RWPE1 (cell line): ENCODE results near the gene GALK1.

Source experiments
- CTCF ChIA-PET: fragments of 350-600 bp; sonication (Branson Sonifier 250); formaldehyde crosslinking; extraction: SDS; loops from one replicate; lab custom pipeline; 2021; lab: Yijun Ruan, JAX
- POLR2A ChIA-PET: fragments of 400-600 bp; formaldehyde crosslinking; extraction: SDS; loops from one replicate; lab custom pipeline; 2020; ENCODE audit warnings: antibody characterized with exemption; ENCODE audit not compliant: low non-redundant PET; lab: Yijun Ruan, JAX
- DNase-seq: peaks from one replicate; pipeline ENCODE4 v3.0.0; 2012; ENCODE audit warnings: low spot score
- H3K27ac ChIP-seq: fragments of 450-650 bp; 2 replicates; pipeline ENCODE4 v1.5.1; 2017
- CTCF ChIP-seq: fragments of 450-650 bp; conservative IDR thresholded peaks from 2 replicates; pipeline ENCODE4 v1.5.1; 2017; ENCODE audit warnings: low read depth, mild to moderate bottlenecking

The GALK1 gene

GRCh38 chr17:75755205-75755901 lies 9.6 kb downstream of the GALK1 start:
- CTCF ChIA-PET = interaction anchor here (0.7 kb wide), 1 partner anchor 61 kb away, joined by 4 read pairs; no protein-coding TSS in a partner anchor
- POLR2A ChIA-PET = no interaction called here
- H3K27ac ChIP-seq = peak overlapping the region; percentile 98
- no peak for TF ChIP-seq CTCF
- no peak for DNase-seq

GRCh38 chr17:75754378-75755204 lies 10.4 kb downstream of the GALK1 start:
- DNase-seq = no peak
- TF ChIP-seq CTCF = no peak
- ChIA-PET CTCF (no interaction called here), POLR2A (no interaction called here)
- peak overlapping the region; percentile 98 for H3K27ac ChIP-seq

- H3K27ac ChIP-seq = peak overlapping the region; percentile 98
- TF ChIP-seq CTCF = no peak
- ChIA-PET CTCF (no interaction called here), POLR2A (no interaction called here)
- DNase-seq = no peak
Measured at GRCh38 chr17:75753514-75754377, 11.2 kb downstream of the GALK1 start.

GRCh38 chr17:75752802-75753513 lies 12.0 kb downstream of the GALK1 start:
- no peak for TF ChIP-seq CTCF
- CTCF ChIA-PET = interaction anchor here (0.8 kb wide), 1 partner anchor 100 kb away, joined by 3 read pairs; no protein-coding TSS in a partner anchor
- POLR2A ChIA-PET = no interaction called here
- no peak for DNase-seq
- H3K27ac ChIP-seq = peak overlapping the region; percentile 98

GRCh38 chr17:75752405-75752709 lies 12.6 kb downstream of the GALK1 start:
- DNase-seq = no peak
- ChIA-PET POLR2A (no interaction called here), CTCF (interaction anchor here (0.6 to 0.8 kb wide), 2 partner anchors 99 to 217 kb away, joined by 3 to 4 read pairs; no protein-coding TSS in a partner anchor)
- no peak for TF ChIP-seq CTCF
- H3K27ac ChIP-seq = peak overlapping the region; percentile 98
